Psoas muscle (tissue), 8 donors: Measurements from ENCODE around the gene PSMC1. TPM values are rescaled to one million over a fixed set of nuclear protein-coding genes. Genes with fewer than 3 reads are reported as not detected.
A peak's percentile ranks its signal among the peaks of the same experiment; 100 is the strongest.

ENCODE experiments used
- ATAC-seq, 4 donors: fragments of 200-7000 bp; cut with Tn5 transposase; one replicate each; pipeline ENCODE4 v1.9.1; 2020; ENCODE audit warnings: moderate library complexity in 3 of 4, mild to moderate bottlenecking in 2 of 4
- DNase-seq, 2 donors: peaks; one replicate each; pipeline ENCODE4 v3.0.0-alpha.2; 2020
- H3K27ac ChIP-seq: fragments of 200-600 bp; one replicate; pipeline ENCODE4 v1.8.0; 2022
- H3K27me3 ChIP-seq, 3 donors: fragments of 200-600 bp in 1 of 3; one replicate each; pipeline versions ENCODE4 v1.6.1 to v1.8.0; 2013 to 2022; ENCODE audit warnings: low read length in 2 of 3, mild to moderate bottlenecking in 2 of 3, moderate library complexity in 1 of 3; ENCODE audit not compliant: insufficient read depth in 3 of 3
- H3K36me3 ChIP-seq, 2 donors: fragments of 200-600 bp in 1 of 2; one replicate each; pipeline versions ENCODE4 v1.6.1 to v1.8.0; 2013 to 2022; ENCODE audit warnings: low read depth in 1 of 2, mild to moderate bottlenecking in 1 of 2, moderate library complexity in 1 of 2; ENCODE audit not compliant: insufficient read depth in 1 of 2
- H3K4me1 ChIP-seq: fragments of 200-600 bp; one replicate; pipeline ENCODE4 v1.8.0; 2022
- H3K4me3 ChIP-seq: fragments of 200-600 bp; one replicate; pipeline ENCODE4 v1.8.0; 2022; ENCODE audit warnings: mild to moderate bottlenecking
- H3K9me3 ChIP-seq: fragments of 200-600 bp; one replicate; pipeline ENCODE4 v1.8.0; 2022
- CTCF ChIP-seq: fragments of 200-600 bp; IDR thresholded peaks from one replicate; pipeline ENCODE4 v1.8.0; 2022; ENCODE audit warnings: antibody characterized with exemption
- WGBS, 3 donors: extraction: QIAGEN DNeasy Blood & Tissue Kit; methylation state at CpG; one replicate each; pipeline versions ENCODE4 v1.1.6 to v1.1.7; 2013; 5-methylcytosine and 5-hydroxymethylcytosine counted together
- intact Hi-C, 2 donors: fragments of 100-400 bp; cut with DNase I; formaldehyde crosslinking; loops; one replicate each; pipeline versions ENCODE4 v1.11.0 to v1.14.2; 2022
- polyA plus RNA-seq, 3 donors: library from polyadenylated mRNA; stranded (reverse); fragments of 200-250 nt; gene quantifications; one replicate each; pipeline ENCODE4 v1.2.3, GENCODE V29; 2013
- total RNA-seq, 4 donors: library from RNA; stranded (reverse); fragmentation: NEBNext Ultra II Directional in 2 of 4; extraction: Animal tissue kit (Norgen Biotek cat#: 25700) in 2 of 4; gene quantifications; one replicate each; pipeline versions ENCODE4 v1.2.1 to v1.2.4, GENCODE V29; 2021 to 2023
- donor health status: healthy with polysubstance abuse.
- donor health status: DM: no; HTN: no; CAD: no; lungs with moderate emphysema.
- donor health status: Bipolar disorder and iron deficiency.
- donor health status: healthy.
- donor health status: DM: yes; HTN: yes; CAD: no.
- donor health status: DM: no; HTN: no; CAD: no.
- donor health status: DM: no; HTN: no; CAD: no.
- donor health status: DM: yes; HTN: yes; CAD: no.

PSMC1 gene
- total and polyA plus RNA-seq, 7 donors = 151 to 1,018 (median 307) TPM

- TF ChIP-seq CTCF = no peak
- H3K9me3 ChIP-seq = no peaks in the 10 kb centered on the region
- peaks cover 6 to 91% of the 10 kb centered on the region in 2 donors for H3K36me3 ChIP-seq
- no peaks in the 10 kb centered on the region for H3K4me1 ChIP-seq
- H3K4me3 ChIP-seq = no peak overlapping the region
- ATAC-seq (peak in 3 of 4 donors; percentile 9 to 41 (median 36)), DNase-seq (no peak)
- intact Hi-C loops = no loop called here
- 75 to 79% (median 78%) methylated on average over 18 of the region's 18 CpGs for WGBS, 3 donors
- no peak overlapping the region for H3K27ac ChIP-seq
- no peaks in the 10 kb centered on the region for H3K27me3 ChIP-seq
These were observed 20.5 kb downstream of the PSMC1 start for GRCh38 chr14:90276646-90277367.

GRCh38 chr14:90277581-90278198, 21.3 kb downstream of the PSMC1 start:
- no peaks in the 10 kb centered on the region for H3K4me1 ChIP-seq
- H3K27me3 ChIP-seq = no peaks in the 10 kb centered on the region
- no peak overlapping the region for H3K4me3 ChIP-seq
- H3K27ac ChIP-seq = no peak overlapping the region
- TF ChIP-seq CTCF = no peak
- H3K36me3 ChIP-seq = peaks cover 6 to 92% of the 10 kb centered on the region in 2 donors
- 87 to 92% (median 92%) methylated on average over 24 of the region's 24 CpGs for WGBS, 3 donors
- ATAC-seq = no peak
- H3K9me3 ChIP-seq = no peaks in the 10 kb centered on the region
- DNase-seq = no peak
- intact Hi-C loops = no loop called here

- Histone ChIP-seq H3K4me1 (no peaks in the 10 kb centered on the region), H3K4me3 (no peak overlapping the region), H3K27me3 (no peaks in the 10 kb centered on the region), H3K36me3 (peaks cover 6 to 92% of the 10 kb centered on the region in 2 donors), H3K9me3 (no peaks in the 10 kb centered on the region), H3K27ac (no peak overlapping the region)
- ATAC-seq = peak in 2 of 4 donors; percentile 48 to 49
- intact Hi-C loops = no loop called here
- TF ChIP-seq CTCF = no peak
- no peak for DNase-seq
- 78 to 83% (median 82%) methylated on average over 35 of the region's 35 CpGs for WGBS, 3 donors
These were observed 22.1 kb downstream of the PSMC1 start for GRCh38 chr14:90278199-90279175.

GRCh38 chr14:90280096-90280495, 23.7 kb downstream of the PSMC1 start:
- TF ChIP-seq CTCF = no peak
- Histone ChIP-seq H3K9me3 (no peaks in the 10 kb centered on the region), H3K27ac (no peak overlapping the region), H3K4me1 (no peaks in the 10 kb centered on the region), H3K36me3 (peaks cover 6 to 94% of the 10 kb centered on the region in 2 donors), H3K4me3 (no peak overlapping the region), H3K27me3 (no peaks in the 10 kb centered on the region)
- 95 to 98% (median 97%) methylated on average over 7 of the region's 7 CpGs for whole genome bisulfite sequencing, 3 donors
- DNase-seq (no peak), ATAC-seq (no peak)
- intact Hi-C loops = no loop called here
